Progenitor cell of endocrine pancreas (in vitro differentiated cells): Measurements from ENCODE around the gene SDF2L1. TPM values are rescaled to one million over a fixed set of nuclear protein-coding genes. Genes with fewer than 3 reads are reported as not detected.
"Not testable (repeated sequence)": the region's sequence is repeated elsewhere in the genome, so short reads cannot be mapped to it uniquely, and the experiment has no call there.

Experiments used
- DNase-seq: peaks from one replicate; pipeline ENCODE4 v3.0.0; 2021; ENCODE audit warnings: low spot score; ENCODE audit not compliant: unreplicated experiment
- H3K27ac Mint-ChIP-seq: 2 replicates; pipeline ENCODE4 v1.8.0; 2021; ENCODE audit warnings: mild to moderate bottlenecking, moderate library complexity, mixed read lengths
- H3K27me3 Mint-ChIP-seq: 2 replicates; pipeline ENCODE4 v1.8.0; 2021; ENCODE audit warnings: mixed read lengths
- H3K36me3 Mint-ChIP-seq: 2 replicates; pipeline ENCODE4 v1.8.0; 2022; ENCODE audit warnings: mixed read lengths; ENCODE audit not compliant: insufficient read depth
- H3K4me1 Mint-ChIP-seq: 2 replicates; pipeline ENCODE4 v1.8.0; 2021; ENCODE audit warnings: low read depth, mixed read lengths
- H3K4me3 Mint-ChIP-seq: 2 replicates; pipeline ENCODE4 v1.8.0; 2021; ENCODE audit warnings: low read depth, mild to moderate bottlenecking, moderate library complexity, mixed read lengths
- H3K9me3 Mint-ChIP-seq: 2 replicates; pipeline ENCODE4 v1.8.0; 2021; ENCODE audit warnings: low read depth, mixed read lengths
- total RNA-seq: library from RNA; stranded (reverse); gene quantifications from 2 replicates; pipeline ENCODE4 v1.2.1, GENCODE V29; 2021
- TF ChIP-seq, protein P1 (sequence below): fragments of 200-600 bp; sonication (generic); IDR thresholded peaks from one replicate; pipeline ENCODE4 v1.5.0; 2021; ENCODE audit warnings: antibody characterized with exemption, mild to moderate bottlenecking; ENCODE audit not compliant: unreplicated experiment

SDF2L1 gene
- total RNA-seq, 1 donor from 2014 or later, result 27.0 TPM

DNA sequence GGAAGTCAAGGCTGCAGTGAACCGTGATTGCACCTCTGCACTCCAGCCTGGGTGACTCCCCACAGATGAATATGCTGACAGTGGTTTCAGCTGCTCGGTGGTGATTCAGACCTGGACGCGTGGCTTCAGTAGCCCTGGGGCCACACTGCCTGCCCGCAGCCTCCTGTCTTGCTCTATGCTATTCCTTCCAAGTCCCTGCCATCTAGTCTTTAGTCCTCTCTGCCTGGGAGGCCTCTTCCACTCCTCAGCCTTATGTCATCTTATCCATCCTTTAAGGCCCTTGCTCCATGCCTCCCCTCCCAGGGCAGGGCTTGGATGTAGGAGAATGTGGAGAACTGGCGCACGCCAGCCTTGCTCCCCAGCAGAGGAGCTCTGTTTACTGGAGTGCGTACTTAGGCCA lies 35.3 kb upstream of the SDF2L1 start:
- Mint-ChIP-seq H3K27ac (peak overlapping the region; percentile 75), H3K9me3 (no peaks in the 10 kb centered on the region), H3K27me3 (no peaks in the 10 kb centered on the region), H3K4me1 (no peaks in the 10 kb centered on the region), H3K4me3 (no peak overlapping the region), H3K36me3 (peaks cover 8% of the 10 kb centered on the region)
- TF ChIP-seq, protein P1, sequence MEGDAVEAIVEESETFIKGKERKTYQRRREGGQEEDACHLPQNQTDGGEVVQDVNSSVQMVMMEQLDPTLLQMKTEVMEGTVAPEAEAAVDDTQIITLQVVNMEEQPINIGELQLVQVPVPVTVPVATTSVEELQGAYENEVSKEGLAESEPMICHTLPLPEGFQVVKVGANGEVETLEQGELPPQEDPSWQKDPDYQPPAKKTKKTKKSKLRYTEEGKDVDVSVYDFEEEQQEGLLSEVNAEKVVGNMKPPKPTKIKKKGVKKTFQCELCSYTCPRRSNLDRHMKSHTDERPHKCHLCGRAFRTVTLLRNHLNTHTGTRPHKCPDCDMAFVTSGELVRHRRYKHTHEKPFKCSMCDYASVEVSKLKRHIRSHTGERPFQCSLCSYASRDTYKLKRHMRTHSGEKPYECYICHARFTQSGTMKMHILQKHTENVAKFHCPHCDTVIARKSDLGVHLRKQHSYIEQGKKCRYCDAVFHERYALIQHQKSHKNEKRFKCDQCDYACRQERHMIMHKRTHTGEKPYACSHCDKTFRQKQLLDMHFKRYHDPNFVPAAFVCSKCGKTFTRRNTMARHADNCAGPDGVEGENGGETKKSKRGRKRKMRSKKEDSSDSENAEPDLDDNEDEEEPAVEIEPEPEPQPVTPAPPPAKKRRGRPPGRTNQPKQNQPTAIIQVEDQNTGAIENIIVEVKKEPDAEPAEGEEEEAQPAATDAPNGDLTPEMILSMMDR, result no peak
- no peak for DNase-seq

DNA sequence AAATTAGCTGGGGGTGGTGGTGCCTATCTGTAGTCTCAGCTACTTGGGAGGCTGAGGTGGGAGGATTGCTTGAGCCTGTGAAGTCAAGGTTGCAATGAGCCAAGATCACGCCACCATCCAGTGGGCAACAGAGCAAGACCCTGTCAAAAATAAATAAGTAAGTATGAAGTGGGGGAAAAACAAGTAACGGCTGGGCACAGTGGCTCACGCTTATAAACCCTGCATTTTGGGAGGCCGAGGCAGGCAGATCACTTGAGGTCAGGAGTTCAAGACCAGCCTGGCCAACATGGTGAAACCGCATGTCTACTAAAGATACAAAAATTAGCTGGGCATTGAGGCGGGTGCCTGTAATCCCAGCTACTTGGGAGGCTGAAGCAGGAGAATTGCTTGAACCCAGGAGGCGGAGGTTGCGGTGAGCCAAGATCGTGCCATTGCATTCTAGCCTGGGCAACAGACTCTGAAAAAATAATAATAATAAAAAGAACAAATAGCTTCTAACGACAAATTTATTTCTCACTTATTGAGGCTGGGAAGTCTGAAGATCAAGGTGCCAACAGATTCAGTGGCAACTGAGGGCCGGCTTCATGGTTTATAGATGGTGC lies 32.4 kb upstream of the SDF2L1 start:
- H3K27ac Mint-ChIP-seq, H3K4me1 Mint-ChIP-seq, H3K9me3 Mint-ChIP-seq, H3K27me3 Mint-ChIP-seq, H3K4me3 Mint-ChIP-seq, DNase-seq: not testable (repeated sequence)
- peaks cover 15% of the 10 kb centered on the region for H3K36me3 Mint-ChIP-seq

DNA sequence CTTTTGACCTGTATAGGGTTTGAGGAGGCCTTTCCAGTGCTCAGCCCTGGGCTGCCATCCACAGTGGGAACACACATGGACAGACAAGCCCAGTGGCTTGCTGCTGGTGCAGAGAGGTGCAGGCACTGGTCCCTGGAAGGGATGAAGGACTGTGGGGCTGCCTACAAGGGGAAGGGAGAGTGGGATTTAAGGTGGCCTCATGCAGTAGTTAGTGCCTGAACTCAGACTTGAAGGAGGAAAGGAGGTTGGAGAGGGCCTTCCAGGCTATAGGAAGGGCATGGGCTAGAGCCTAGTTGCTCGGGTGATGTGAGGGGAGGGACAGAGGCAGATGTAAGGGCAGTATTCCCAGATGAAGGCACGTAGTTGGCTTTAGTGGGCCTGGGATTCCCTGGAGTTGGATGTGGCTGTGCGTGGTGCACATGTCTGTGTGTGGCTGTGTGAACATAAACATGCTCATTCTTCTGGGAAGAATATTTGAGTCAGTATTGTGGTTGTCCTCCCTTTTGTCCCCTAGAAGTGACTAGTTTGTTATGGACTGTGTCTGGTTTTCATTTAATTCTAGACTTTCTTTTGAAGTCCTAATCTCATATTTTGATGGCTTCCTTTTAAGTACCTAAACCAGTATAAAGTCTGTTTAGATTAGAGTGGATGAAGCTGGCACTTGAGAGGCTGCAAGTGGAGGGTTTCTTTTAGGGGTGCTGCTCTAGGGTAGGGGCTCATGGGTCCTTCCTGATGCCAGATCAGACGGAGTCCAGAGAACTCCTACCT lies 30.7 kb upstream of the SDF2L1 start:
- peaks cover 8% of the 10 kb centered on the region for H3K4me1 Mint-ChIP-seq
- H3K9me3 Mint-ChIP-seq, result no peaks in the 10 kb centered on the region
- TF ChIP-seq, protein P1, result no peak
- H3K27me3 Mint-ChIP-seq, result no peaks in the 10 kb centered on the region
- H3K27ac Mint-ChIP-seq, result peak overlapping the region; percentile 73
- no peak for DNase-seq
- peaks cover 18% of the 10 kb centered on the region for H3K36me3 Mint-ChIP-seq
- H3K4me3 Mint-ChIP-seq, result no peak overlapping the region

DNA sequence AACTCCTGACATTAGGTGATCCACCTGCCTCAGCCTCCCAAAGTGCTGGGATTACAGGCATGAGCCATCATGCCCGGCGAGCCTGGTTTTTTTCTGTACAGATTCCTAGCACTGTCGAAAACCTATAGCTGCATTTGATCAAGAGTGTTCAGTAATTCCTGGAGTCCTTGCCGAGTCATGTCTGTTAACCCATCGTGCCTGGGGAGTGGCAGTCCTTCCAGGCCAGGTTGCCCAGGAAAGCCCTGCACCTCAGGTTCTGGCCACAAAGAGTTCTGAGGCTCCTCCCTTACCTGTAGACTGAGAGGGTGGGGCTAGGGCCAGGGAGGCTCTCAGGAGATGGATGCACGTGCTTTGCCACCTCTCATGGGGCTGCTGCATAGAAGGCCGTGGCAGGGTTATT lies 29.2 kb upstream of the SDF2L1 start:
- H3K27me3 Mint-ChIP-seq, result no peaks in the 10 kb centered on the region
- TF ChIP-seq, protein P1, result no peak
- H3K27ac Mint-ChIP-seq, result no peak overlapping the region
- no peak overlapping the region for H3K4me3 Mint-ChIP-seq
- H3K36me3 Mint-ChIP-seq, result peaks cover 15% of the 10 kb centered on the region
- no peak for DNase-seq
- H3K9me3 Mint-ChIP-seq, result no peaks in the 10 kb centered on the region
- peaks cover 8% of the 10 kb centered on the region for H3K4me1 Mint-ChIP-seq

DNA sequence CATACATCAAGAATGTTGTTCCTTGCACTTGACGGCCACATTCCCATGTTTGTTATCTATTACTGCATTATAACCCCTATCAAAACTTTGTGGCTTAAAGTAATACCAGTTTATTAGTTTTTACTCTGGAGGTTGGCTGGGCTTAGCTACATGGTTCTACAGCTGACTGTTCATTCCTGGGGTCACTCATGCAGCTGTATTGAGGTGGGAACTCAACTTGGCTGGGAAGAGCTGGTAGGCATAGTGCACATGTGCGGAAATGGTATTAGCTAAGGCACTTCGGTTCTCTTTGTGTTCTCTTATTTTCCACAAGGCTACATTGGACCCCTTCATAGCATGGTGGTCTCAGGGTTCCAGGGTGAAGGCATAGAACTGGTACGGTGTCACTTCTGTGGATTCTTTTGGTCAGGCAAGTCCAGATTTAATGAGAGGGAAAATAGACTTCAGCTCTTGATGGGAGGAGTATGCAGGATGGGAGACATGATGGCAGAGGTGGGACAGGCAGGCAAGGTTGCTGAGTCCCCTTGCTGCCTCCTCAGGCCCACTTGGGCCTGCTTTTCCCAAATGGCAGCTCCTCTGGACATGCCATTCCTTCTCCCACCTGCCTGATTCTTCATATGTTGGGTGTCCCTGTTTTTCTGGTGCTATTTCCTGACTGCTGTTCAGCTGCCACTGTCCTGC lies 28.4 kb upstream of the SDF2L1 start:
- Mint-ChIP-seq H3K4me1 (peaks cover 8% of the 10 kb centered on the region), H3K27ac (peak overlapping the region; percentile 56), H3K36me3 (peaks cover 15% of the 10 kb centered on the region), H3K9me3 (no peaks in the 10 kb centered on the region), H3K27me3 (no peaks in the 10 kb centered on the region), H3K4me3 (no peak overlapping the region)
- DNase-seq, result no peak
- TF ChIP-seq, protein P1, result no peak
